ENCODE data around the gene PDIA5. TPM values are rescaled to one million over a fixed set of nuclear protein-coding genes. Genes with fewer than 3 reads are reported as not detected.

Gene PDIA5
- total RNA-seq, 1 donor from 2014 or later = 6.0 TPM

GRCh38 chr3:123154020-123154985 is 87.5 kb downstream of the PDIA5 start:
- DNase-seq = no peak
- Histone ChIP-seq H3K36me3 (peaks cover 44% of the 10 kb centered on the region), H3K4me3 (no peak overlapping the region), H3K4me1 (peaks cover 36% of the 10 kb centered on the region), H3K27me3 (ENCODE audit: low read depth) (no peaks in the 10 kb centered on the region), H3K27ac (replicated peaks) (no peak overlapping the region), H3K9me3 (replicated peaks) (no peaks in the 10 kb centered on the region)
- intact Hi-C loops (cut with micrococcal nuclease) = no loop called here
- TF ChIP-seq, protein P1, sequence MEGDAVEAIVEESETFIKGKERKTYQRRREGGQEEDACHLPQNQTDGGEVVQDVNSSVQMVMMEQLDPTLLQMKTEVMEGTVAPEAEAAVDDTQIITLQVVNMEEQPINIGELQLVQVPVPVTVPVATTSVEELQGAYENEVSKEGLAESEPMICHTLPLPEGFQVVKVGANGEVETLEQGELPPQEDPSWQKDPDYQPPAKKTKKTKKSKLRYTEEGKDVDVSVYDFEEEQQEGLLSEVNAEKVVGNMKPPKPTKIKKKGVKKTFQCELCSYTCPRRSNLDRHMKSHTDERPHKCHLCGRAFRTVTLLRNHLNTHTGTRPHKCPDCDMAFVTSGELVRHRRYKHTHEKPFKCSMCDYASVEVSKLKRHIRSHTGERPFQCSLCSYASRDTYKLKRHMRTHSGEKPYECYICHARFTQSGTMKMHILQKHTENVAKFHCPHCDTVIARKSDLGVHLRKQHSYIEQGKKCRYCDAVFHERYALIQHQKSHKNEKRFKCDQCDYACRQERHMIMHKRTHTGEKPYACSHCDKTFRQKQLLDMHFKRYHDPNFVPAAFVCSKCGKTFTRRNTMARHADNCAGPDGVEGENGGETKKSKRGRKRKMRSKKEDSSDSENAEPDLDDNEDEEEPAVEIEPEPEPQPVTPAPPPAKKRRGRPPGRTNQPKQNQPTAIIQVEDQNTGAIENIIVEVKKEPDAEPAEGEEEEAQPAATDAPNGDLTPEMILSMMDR (IDR thresholded peaks at IDR 0.05; ENCODE audit: borderline replicate concordance) = no peak

GRCh38 chr3:123155471-123156011 is 88.7 kb downstream of the PDIA5 start:
- Histone ChIP-seq H3K4me3 (no peak overlapping the region), H3K4me1 (peaks cover 36% of the 10 kb centered on the region), H3K9me3 (replicated peaks) (no peaks in the 10 kb centered on the region), H3K27me3 (ENCODE audit: low read depth) (no peaks in the 10 kb centered on the region), H3K36me3 (peaks cover 42% of the 10 kb centered on the region), H3K27ac (replicated peaks) (no peak overlapping the region)
- TF ChIP-seq, protein P1 (IDR thresholded peaks at IDR 0.05; ENCODE audit: borderline replicate concordance) = no peak
- intact Hi-C loops (cut with micrococcal nuclease) = no loop called here
- no peak for DNase-seq

- H3K4me3 ChIP-seq = no peak overlapping the region
These were observed 89.6 kb downstream of the PDIA5 start for GRCh38 chr3:123156276-123156995.

DNA sequence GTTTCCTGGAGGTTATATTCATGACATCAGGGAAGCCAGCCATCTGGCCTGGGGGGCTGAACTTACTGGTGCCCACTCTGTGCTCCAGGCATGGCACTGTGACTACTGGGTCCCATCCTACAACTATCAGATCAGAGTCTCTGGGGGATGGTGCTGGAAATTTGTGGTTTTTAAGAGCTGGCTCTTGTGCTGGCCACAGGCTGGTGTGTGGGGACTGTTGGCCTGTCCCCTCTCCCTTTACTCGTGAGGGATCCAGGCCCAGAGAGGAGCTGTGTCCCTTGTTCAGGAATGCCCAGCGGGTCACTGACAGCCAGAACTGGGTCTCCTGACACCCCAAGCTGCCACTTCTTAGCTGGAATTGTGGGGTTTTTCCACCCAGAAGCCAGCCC is 90.4 kb downstream of the PDIA5 start:
- H3K27ac ChIP-seq (replicated peaks) = peak overlapping the region; percentile 23
- H3K27me3 ChIP-seq (ENCODE audit: low read depth) = no peaks in the 10 kb centered on the region
- intact Hi-C loops (cut with micrococcal nuclease) = no loop called here
- H3K4me3 ChIP-seq = no peak overlapping the region
- TF ChIP-seq, protein P1 (IDR thresholded peaks at IDR 0.05; ENCODE audit: borderline replicate concordance) = no peak
- no peak for DNase-seq
- H3K36me3 ChIP-seq = peaks cover 46% of the 10 kb centered on the region
- H3K9me3 ChIP-seq (replicated peaks) = no peaks in the 10 kb centered on the region
- H3K4me1 ChIP-seq = peaks cover 29% of the 10 kb centered on the region

More at GRCh38 chr3:123156276-123156995, 89.6 kb downstream of the PDIA5 start:
- Histone ChIP-seq H3K27ac (replicated peaks) (no peak overlapping the region), H3K4me1 (peaks cover 29% of the 10 kb centered on the region), H3K36me3 (peaks cover 40% of the 10 kb centered on the region), H3K27me3 (ENCODE audit: low read depth) (no peaks in the 10 kb centered on the region), H3K9me3 (replicated peaks) (no peaks in the 10 kb centered on the region)
- intact Hi-C loops (cut with micrococcal nuclease) = no loop called here
- TF ChIP-seq, protein P1 (IDR thresholded peaks at IDR 0.05; ENCODE audit: borderline replicate concordance) = no peak
- no peak for DNase-seq

- H3K4me1 ChIP-seq = peaks cover 29% of the 10 kb centered on the region
- H3K9me3 ChIP-seq (replicated peaks) = no peaks in the 10 kb centered on the region
- no peak for DNase-seq
- intact Hi-C loops (cut with micrococcal nuclease) = no loop called here
- TF ChIP-seq, protein P1 (IDR thresholded peaks at IDR 0.05; ENCODE audit: borderline replicate concordance) = no peak
- H3K36me3 ChIP-seq = peaks cover 46% of the 10 kb centered on the region
- H3K27ac ChIP-seq (replicated peaks) = peak overlapping the region; percentile 23
- H3K4me3 ChIP-seq = no peak overlapping the region
- H3K27me3 ChIP-seq (ENCODE audit: low read depth) = no peaks in the 10 kb centered on the region
These were observed 90.9 kb downstream of the PDIA5 start for GRCh38 chr3:123157598-123158287.
